Colonic mucosa (tissue), 4 donors: ENCODE data around the gene KRT13. TPM values are rescaled to one million over a fixed set of nuclear protein-coding genes. Genes with fewer than 3 reads are reported as not detected.

Experiments
- DNase-seq: peaks from one replicate; pipeline ENCODE4 v3.0.0-alpha.2; 2020
- H3K27ac ChIP-seq: fragments of 200-600 bp; one replicate; pipeline ENCODE4 v1.8.0; 2021
- H3K27me3 ChIP-seq: fragments of 200-600 bp; one replicate; pipeline ENCODE4 v1.8.0; 2021
- H3K36me3 ChIP-seq: fragments of 200-600 bp; one replicate; pipeline ENCODE4 v1.8.0; 2021
- H3K4me1 ChIP-seq: fragments of 200-600 bp; one replicate; pipeline ENCODE4 v1.8.0; 2021; ENCODE audit warnings: mild to moderate bottlenecking
- H3K4me3 ChIP-seq: fragments of 200-600 bp; one replicate; pipeline ENCODE4 v1.8.0; 2021
- H3K9ac ChIP-seq, 2 donors: one replicate each; pipeline ENCODE4 v1.7.0; 2013; ENCODE audit warnings: control low read depth in 2 of 2, low read depth in 2 of 2, low read length in 2 of 2
- H3K9me3 ChIP-seq: fragments of 200-600 bp; one replicate; pipeline ENCODE4 v1.8.0; 2021
- CTCF ChIP-seq: fragments of 200-600 bp; IDR thresholded peaks from one replicate; pipeline ENCODE4 v1.8.0; 2022; ENCODE audit warnings: antibody characterized with exemption, mild to moderate bottlenecking
- intact Hi-C: fragments of 100-400 bp; cut with DNase I; formaldehyde crosslinking; loops from one replicate; pipeline ENCODE4 v1.14.1; 2022
- total RNA-seq, 2 donors: library from RNA; stranded (reverse); fragmentation: NEBNext Ultra II Directional in 1 of 2; extraction: Animal tissue kit (Norgen Biotek cat#: 25700) in 1 of 2; gene quantifications; one replicate each; pipeline ENCODE4 v1.2.1, GENCODE V29; 2021
- donor health status: healthy.
- donor health status: DM: no; HTN: no; CAD: no.
- donor health status: DM: no; HTN: no; CAD: no.

The KRT13 gene
- total RNA-seq, 2 donors from 2014 or later: 0.25 TPM; not detected in 1

GRCh38 chr17:41494524-41494923 lies 10.9 kb downstream of the KRT13 start:
- intact Hi-C loops: no loop called here
- TF ChIP-seq CTCF: no peak
- H3K9ac ChIP-seq: no peak overlapping the region
- peaks cover 9% of the 10 kb centered on the region for H3K4me1 ChIP-seq
- no peak for DNase-seq
- H3K4me3 ChIP-seq: no peak overlapping the region
- no peaks in the 10 kb centered on the region for H3K36me3 ChIP-seq
- no peaks in the 10 kb centered on the region for H3K9me3 ChIP-seq
- no peak overlapping the region for H3K27ac ChIP-seq
- no peaks in the 10 kb centered on the region for H3K27me3 ChIP-seq

GRCh38 chr17:41492771-41493170 lies 12.6 kb downstream of the KRT13 start:
- DNase-seq: peak; percentile 71
- intact Hi-C loops: no loop called here
- Histone ChIP-seq H3K36me3 (no peaks in the 10 kb centered on the region), H3K4me1 (peaks cover 9% of the 10 kb centered on the region), H3K9me3 (no peaks in the 10 kb centered on the region), H3K9ac (no peak overlapping the region), H3K4me3 (no peak overlapping the region), H3K27ac (no peak overlapping the region), H3K27me3 (no peaks in the 10 kb centered on the region)
- TF ChIP-seq CTCF: no peak

- no peak overlapping the region for H3K9ac ChIP-seq
- no peak for TF ChIP-seq CTCF
- no peaks in the 10 kb centered on the region for H3K9me3 ChIP-seq
- H3K27ac ChIP-seq: no peak overlapping the region
- intact Hi-C loops: no loop called here
- H3K4me1 ChIP-seq: peaks cover 9% of the 10 kb centered on the region
- H3K4me3 ChIP-seq: no peak overlapping the region
- H3K27me3 ChIP-seq: no peaks in the 10 kb centered on the region
- DNase-seq: no peak
- no peaks in the 10 kb centered on the region for H3K36me3 ChIP-seq
Observed at GRCh38 chr17:41492351-41492750, 13.1 kb downstream of the KRT13 start.

GRCh38 chr17:41491476-41491875 lies 13.9 kb downstream of the KRT13 start:
- TF ChIP-seq CTCF: no peak
- intact Hi-C loops: no loop called here

GRCh38 chr17:41490000-41490990 lies 15.1 kb downstream of the KRT13 start:
- H3K27ac ChIP-seq: no peak overlapping the region
- H3K36me3 ChIP-seq: no peaks in the 10 kb centered on the region
- no peak overlapping the region for H3K4me3 ChIP-seq
- H3K4me1 ChIP-seq: peaks cover 9% of the 10 kb centered on the region
- peak; percentile 65 for DNase-seq
- H3K27me3 ChIP-seq: no peaks in the 10 kb centered on the region
- H3K9ac ChIP-seq: no peak overlapping the region
- no peak for TF ChIP-seq CTCF
- no peaks in the 10 kb centered on the region for H3K9me3 ChIP-seq
- intact Hi-C loops: loop anchor here (5.0 to 10.0 kb wide), 2 partner anchors 57 to 155 kb away; no protein-coding TSS in a partner anchor

More at GRCh38 chr17:41491476-41491875, 13.9 kb downstream of the KRT13 start:
- H3K9ac ChIP-seq: no peak overlapping the region
- H3K4me3 ChIP-seq: no peak overlapping the region
- H3K27me3 ChIP-seq: no peaks in the 10 kb centered on the region
- no peak overlapping the region for H3K27ac ChIP-seq
- H3K4me1 ChIP-seq: peaks cover 9% of the 10 kb centered on the region
- H3K36me3 ChIP-seq: no peaks in the 10 kb centered on the region
- no peaks in the 10 kb centered on the region for H3K9me3 ChIP-seq
- no peak for DNase-seq
